ENCODE data around the gene AUTS2. TPM values are rescaled to one million over a fixed set of nuclear protein-coding genes. Genes with fewer than 3 reads are reported as not detected.

Gene AUTS2
- total and polyA plus RNA-seq, 10 of the 15 experiments (the other 5 are each of a cell fraction or from before 2014, with no cell fraction given): 6.4 to 55.6 (median 21.6) TPM

- ChIA-PET POLR2A (interaction anchor here (1.4 kb wide), 1 partner anchor 15 kb away, joined by 4 read pairs; no protein-coding TSS in a partner anchor), SMC1A (ENCODE audit: uncharacterized antibody, unreplicated experiment) (interaction anchor here (1.0 to 9.0 kb wide), 4 partner anchors 10 to 23 kb away, joined by 3 to 62 read pairs (median 11); no protein-coding TSS in a partner anchor), RAD21 (ENCODE audit: unreplicated experiment) (interaction anchor here (0.8 kb wide), 1 partner anchor 14 kb away, joined by 3 read pairs; no protein-coding TSS in a partner anchor), CTCF (interaction anchor here (0.8 to 1.2 kb wide), 2 partner anchors 10 to 11 kb away, joined by 3 to 4 read pairs; no protein-coding TSS in a partner anchor)
- no peak for TF ChIP-seq TCF7 (IDR thresholded peaks at IDR 0.05; ENCODE audit: borderline replicate concordance)
- no peak for TF ChIP-seq POLR2A (IDR thresholded peaks at IDR 0.05; ENCODE audit: low read depth, low read length)
- TF ChIP-seq BCL3 (IDR thresholded peaks at IDR 0.05; ENCODE audit: borderline replicate concordance, insufficient read depth, low read depth, low read length, poor library complexity, severe bottlenecking): no peak
- ATAC-seq (no peak), FAIRE-seq (no peak), DNase-seq (ENCODE audit: low read depth, low spot score) (no peak)
- WGBS (ENCODE audit: insufficient coverage, insufficient replicate concordance, low lambda C conversion rate, missing lambda C conversion rate): 23% methylated on average over 2 of the region's 2 CpGs
- no peak overlapping the region for H3K9ac ChIP-seq (ENCODE audit: control insufficient read depth, insufficient read depth, low read length)
- H4K20me1 ChIP-seq (ENCODE audit: control insufficient read depth, insufficient read depth): no peaks in the 10 kb centered on the region
- BruUV-seq (replicated peaks): no TSS peak
- intact Hi-C loops (cut with micrococcal nuclease; ENCODE audit: unreplicated experiment) (no loop called here), in situ Hi-C loops (cut with MboI) (no loop called here)
- no peak overlapping the region for H2AFZ ChIP-seq (ENCODE audit: control insufficient read depth, low read depth, low read length)
- H3K27ac ChIP-seq (ENCODE audit: control insufficient read depth, insufficient read depth): no peak overlapping the region
- H3K4me2 ChIP-seq (ENCODE audit: control insufficient read depth, insufficient read depth): no peak overlapping the region
- no peak overlapping the region for H3K4me3 ChIP-seq
- H3K9me3 ChIP-seq (replicated peaks; ENCODE audit: control insufficient read depth, insufficient read depth, low read length): no peaks in the 10 kb centered on the region
- H3K4me1 ChIP-seq (ENCODE audit: control insufficient read depth, insufficient read depth, low read length): no peaks in the 10 kb centered on the region
- no peaks in the 10 kb centered on the region for H3K79me2 ChIP-seq (ENCODE audit: control insufficient read depth, insufficient read depth, low read length)
- no peaks in the 10 kb centered on the region for H3K36me3 ChIP-seq (ENCODE audit: control insufficient read depth in 2 of 2, insufficient read depth in 2 of 2, low read length in 1 of 2)
- no peaks in the 10 kb centered on the region for H3K27me3 ChIP-seq (replicated peaks in 1 of 2; ENCODE audit: control insufficient read depth in 2 of 2, insufficient read depth in 2 of 2, low read length in 1 of 2)
Observed at GRCh38 chr7:69717221-69717620, 118.9 kb downstream of the AUTS2 start.

- H3K36me3 ChIP-seq (ENCODE audit: control insufficient read depth in 2 of 2, insufficient read depth in 2 of 2, low read length in 1 of 2): no peaks in the 10 kb centered on the region; a peak in 1 of 4 replicates
- RAD21 ChIA-PET (ENCODE audit: unreplicated experiment): no interaction called here
- SMC1A ChIA-PET (ENCODE audit: uncharacterized antibody, unreplicated experiment): interaction anchor here (0.8 to 2.5 kb wide), 5 partner anchors 8 to 107 kb away, joined by 3 to 8 read pairs (median 4); no protein-coding TSS in a partner anchor
- no peak overlapping the region for H2AFZ ChIP-seq (ENCODE audit: control insufficient read depth, low read depth, low read length)
- no peaks in the 10 kb centered on the region for H3K79me2 ChIP-seq (ENCODE audit: control insufficient read depth, insufficient read depth, low read length)
- H3K9ac ChIP-seq (ENCODE audit: control insufficient read depth, insufficient read depth, low read length): no peak overlapping the region
- no peak overlapping the region for H3K4me3 ChIP-seq
- H3K27ac ChIP-seq (ENCODE audit: control insufficient read depth, insufficient read depth): no peak overlapping the region
- no TSS peak for BruUV-seq (replicated peaks)
- in situ Hi-C loops (cut with MboI): no loop called here
- H4K20me1 ChIP-seq (ENCODE audit: control insufficient read depth, insufficient read depth): no peaks in the 10 kb centered on the region
- no peaks in the 10 kb centered on the region for H3K4me1 ChIP-seq (ENCODE audit: control insufficient read depth, insufficient read depth, low read length)
- H3K27me3 ChIP-seq (replicated peaks in 1 of 2; ENCODE audit: control insufficient read depth in 2 of 2, insufficient read depth in 2 of 2, low read length in 1 of 2): no peaks in the 10 kb centered on the region
- CTCF ChIA-PET: no interaction called here
- H3K4me2 ChIP-seq (ENCODE audit: control insufficient read depth, insufficient read depth): no peak overlapping the region
- POLR2A ChIA-PET: no interaction called here
- no peak for TF ChIP-seq ZNF384 (IDR thresholded peaks at IDR 0.05; ENCODE audit: borderline replicate concordance, low read depth, low read length)
- no peak for TF ChIP-seq TCF7 (IDR thresholded peaks at IDR 0.05; ENCODE audit: borderline replicate concordance)
- no peak for TF ChIP-seq NFYB (IDR thresholded peaks at IDR 0.05; ENCODE audit: insufficient read depth, low read depth, low read length)
- TF ChIP-seq SMAD5 (IDR thresholded peaks at IDR 0.05; ENCODE audit: low read depth): no peak
- TF ChIP-seq JUND (IDR thresholded peaks at IDR 0.05; ENCODE audit: low read depth, low read length): no peak
- no peak for TF ChIP-seq CHD4 (IDR thresholded peaks at IDR 0.05)
- TF ChIP-seq POLR2AphosphoS2 (IDR thresholded peaks at IDR 0.05; ENCODE audit: low read depth, low read length): no peak
- no peak for TF ChIP-seq CBFB (IDR thresholded peaks at IDR 0.05; ENCODE audit: low read depth)
- ATAC-seq (no peak), DNase-seq (ENCODE audit: low read depth, low spot score) (no peak), FAIRE-seq (no peak)
- intact Hi-C loops (cut with micrococcal nuclease; ENCODE audit: unreplicated experiment): no loop called here
- no peaks in the 10 kb centered on the region for H3K9me3 ChIP-seq (replicated peaks; ENCODE audit: control insufficient read depth, insufficient read depth, low read length)
Observed at GRCh38 chr7:69719717-69720116, 121.4 kb downstream of the AUTS2 start.

Measured in GM12878 (cell line).